HG02642 (cell line): Measurements from ENCODE around the gene PIP5K1B.

Experiments
- ATAC-seq: cut with Tn5 transposase; IDR thresholded peaks from one replicate; pipeline ENCODE4 v1.9.1; 2021; ENCODE audit warnings: mild to moderate bottlenecking; ENCODE audit not compliant: unreplicated experiment, poor library complexity

The PIP5K1B gene

GRCh38 chr9:69004836-69005235 is 299.8 kb downstream of the PIP5K1B start:
- ATAC-seq, result no peak

GRCh38 chr9:69009708-69010107 is 304.7 kb downstream of the PIP5K1B start:
- no peak for ATAC-seq

- no peak for ATAC-seq
Observed at GRCh38 chr9:69012696-69013381, 307.8 kb downstream of the PIP5K1B start.

GRCh38 chr9:69013382-69013727 is 308.3 kb downstream of the PIP5K1B start:
- no peak for ATAC-seq

GRCh38 chr9:69014013-69014412 is 309.0 kb downstream of the PIP5K1B start, which contains the start of gene PRKACG:
Gene PRKACG, minus strand, starts transcription at chr9:69014113. Its CDS starts 21 bp downstream, at chr9:69014092.
- ATAC-seq, result no peak

GRCh38 chr9:69016191-69017096 is 311.4 kb downstream of the PIP5K1B start:
- ATAC-seq, result no peak

- no peak for ATAC-seq
Observed at GRCh38 chr9:69018737-69019136, 313.7 kb downstream of the PIP5K1B start.

- ATAC-seq, result no peak
Observed at GRCh38 chr9:69019808-69020207, 314.8 kb downstream of the PIP5K1B start.

- no peak for ATAC-seq
Observed at GRCh38 chr9:69020301-69021145, 315.5 kb downstream of the PIP5K1B start.

GRCh38 chr9:69023650-69024049 is 318.6 kb downstream of the PIP5K1B start:
- ATAC-seq, result no peak

GRCh38 chr9:69027355-69028097 is 322.5 kb downstream of the PIP5K1B start:
- ATAC-seq, result peak; percentile 82

GRCh38 chr9:69028754-69029153 is 323.7 kb downstream of the PIP5K1B start:
- no peak for ATAC-seq

- ATAC-seq, result no peak
Observed at GRCh38 chr9:69029535-69029934, 324.5 kb downstream of the PIP5K1B start.

GRCh38 chr9:69030851-69031645 is 326.0 kb downstream of the PIP5K1B start:
- ATAC-seq, result no peak

- ATAC-seq, result no peak
Observed at GRCh38 chr9:69034071-69034470, 329.0 kb downstream of the PIP5K1B start.

GRCh38 chr9:69035438-69036308 is 330.6 kb downstream of the PIP5K1B start, which contains the start of gene FXN:
Gene FXN, plus strand, starts transcription at chr9:69035752. Its CDS starts 31 bp downstream, at chr9:69035783.
- peak; percentile 96 for ATAC-seq

GRCh38 chr9:69036309-69036708 is 331.3 kb downstream of the PIP5K1B start:
- peak; percentile 24 for ATAC-seq

GRCh38 chr9:69036799-69037198 is 331.8 kb downstream of the PIP5K1B start:
- no peak for ATAC-seq
